AG04449 (cell line): Measurements from ENCODE around the gene COL6A1.
"Not testable (repeated sequence)": the region's sequence is repeated elsewhere in the genome, so short reads cannot be mapped to it uniquely, and the experiment has no call there.

ENCODE experiments used
- CTCF ChIA-PET: fragments of 350-600 bp; formaldehyde crosslinking; extraction: SDS; loops from one replicate; lab custom pipeline; 2021; ENCODE audit warnings: antibody characterized with exemption; lab: Yijun Ruan, JAX
- POLR2A ChIA-PET: fragments of 400-600, 350-600 bp; formaldehyde crosslinking; extraction: SDS; loops from one replicate; lab custom pipeline; 2020; ENCODE audit warnings: antibody characterized with exemption, inconsistent platforms; lab: Yijun Ruan, JAX
- DNase-seq: peaks from one replicate; pipeline ENCODE4 v3.0.0-alpha.2; 2010; ENCODE audit warnings: low read depth, low spot score
- H3K4me3 ChIP-seq: 2 replicates; pipeline ENCODE4 v1.5.1; 2011; ENCODE audit warnings: low read depth, mild to moderate bottlenecking, control low read depth, low read length
- TF ChIP-seq, protein P1 (sequence below): IDR thresholded peaks from one replicate; pipeline ENCODE4 v1.5.1; 2011; ENCODE audit warnings: mild to moderate bottlenecking, moderate library complexity, low read length, control low read depth, inconsistent platforms; ENCODE audit not compliant: insufficient read depth; ENCODE audit errors: missing control alignments

COL6A1 gene

DNA sequence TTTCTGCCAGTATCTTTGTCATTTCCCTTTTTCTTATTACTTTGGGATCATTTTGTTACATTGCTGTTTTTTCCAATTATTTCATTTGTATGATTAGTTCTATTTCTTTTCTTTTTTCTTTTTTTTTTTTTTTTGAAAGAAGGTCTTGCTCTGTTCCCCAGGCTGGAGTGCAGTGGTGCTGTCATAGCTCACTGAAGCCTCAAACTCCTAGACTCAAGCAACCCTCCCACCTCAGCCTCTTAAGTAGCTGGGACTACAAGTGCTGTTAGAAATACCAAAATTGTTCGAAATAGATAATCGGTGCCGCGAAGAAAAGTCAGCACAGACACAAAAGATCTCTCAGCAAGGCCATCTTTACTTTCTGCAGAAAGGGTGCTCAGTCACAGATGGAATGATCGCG is 26.6 kb upstream of the COL6A1 start:
- no peak for DNase-seq
- H3K4me3 ChIP-seq = no peak overlapping the region
- CTCF ChIA-PET = interaction anchor here (1.0 to 2.2 kb wide), 5 partner anchors 9 to 19 kb away, joined by 3 to 9 read pairs (median 7); no protein-coding TSS in a partner anchor
- POLR2A ChIA-PET = no interaction called here
- TF ChIP-seq, protein P1, sequence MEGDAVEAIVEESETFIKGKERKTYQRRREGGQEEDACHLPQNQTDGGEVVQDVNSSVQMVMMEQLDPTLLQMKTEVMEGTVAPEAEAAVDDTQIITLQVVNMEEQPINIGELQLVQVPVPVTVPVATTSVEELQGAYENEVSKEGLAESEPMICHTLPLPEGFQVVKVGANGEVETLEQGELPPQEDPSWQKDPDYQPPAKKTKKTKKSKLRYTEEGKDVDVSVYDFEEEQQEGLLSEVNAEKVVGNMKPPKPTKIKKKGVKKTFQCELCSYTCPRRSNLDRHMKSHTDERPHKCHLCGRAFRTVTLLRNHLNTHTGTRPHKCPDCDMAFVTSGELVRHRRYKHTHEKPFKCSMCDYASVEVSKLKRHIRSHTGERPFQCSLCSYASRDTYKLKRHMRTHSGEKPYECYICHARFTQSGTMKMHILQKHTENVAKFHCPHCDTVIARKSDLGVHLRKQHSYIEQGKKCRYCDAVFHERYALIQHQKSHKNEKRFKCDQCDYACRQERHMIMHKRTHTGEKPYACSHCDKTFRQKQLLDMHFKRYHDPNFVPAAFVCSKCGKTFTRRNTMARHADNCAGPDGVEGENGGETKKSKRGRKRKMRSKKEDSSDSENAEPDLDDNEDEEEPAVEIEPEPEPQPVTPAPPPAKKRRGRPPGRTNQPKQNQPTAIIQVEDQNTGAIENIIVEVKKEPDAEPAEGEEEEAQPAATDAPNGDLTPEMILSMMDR = no peak

GRCh38 chr21:45957551-45957950 is 24.0 kb upstream of the COL6A1 start:
- ChIA-PET POLR2A (no interaction called here), CTCF (interaction anchor here (1.4 to 3.3 kb wide), 4 partner anchors 8 to 16 kb away, joined by 3 to 22 read pairs (median 4); no protein-coding TSS in a partner anchor)
- TF ChIP-seq, protein P1 = no peak
- no peak overlapping the region for H3K4me3 ChIP-seq
- no peak for DNase-seq

GRCh38 chr21:45957981-45958600 is 23.5 kb upstream of the COL6A1 start:
- CTCF ChIA-PET = interaction anchor here (1.4 to 3.3 kb wide), 4 partner anchors 9 to 15 kb away, joined by 3 to 22 read pairs (median 4); no protein-coding TSS in a partner anchor
- no peak overlapping the region for H3K4me3 ChIP-seq
- POLR2A ChIA-PET = no interaction called here
- TF ChIP-seq, protein P1 = no peak
- no peak for DNase-seq

GRCh38 chr21:45959182-45959581 is 22.4 kb upstream of the COL6A1 start:
- DNase-seq = no peak
- ChIA-PET CTCF (interaction anchor here (1.0 to 3.3 kb wide), 4 partner anchors 8 to 14 kb away, joined by 3 to 22 read pairs (median 4); no protein-coding TSS in a partner anchor), POLR2A (no interaction called here)
- TF ChIP-seq, protein P1 = no peak
- no peak overlapping the region for H3K4me3 ChIP-seq

- TF ChIP-seq, protein P1 = no peak
- ChIA-PET CTCF (interaction anchor here (1.0 to 3.3 kb wide), 3 partner anchors 7 to 12 kb away, joined by 3 to 22 read pairs (median 4); no protein-coding TSS in a partner anchor), POLR2A (no interaction called here)
- no peak overlapping the region for H3K4me3 ChIP-seq
- DNase-seq = no peak
Observed at GRCh38 chr21:45959779-45960390, 21.7 kb upstream of the COL6A1 start.

- POLR2A ChIA-PET, H3K4me3 ChIP-seq, DNase-seq: not testable (repeated sequence)
- CTCF ChIA-PET = interaction anchor here (1.3 kb wide), 1 partner anchor 9 kb away, joined by 5 read pairs; no protein-coding TSS in a partner anchor
Observed at GRCh38 chr21:45961408-45961807, 20.2 kb upstream of the COL6A1 start.
